NCI-H460 (cell line): ENCODE measurements around the gene PPIP5K1. TPM values are rescaled to one million over a fixed set of nuclear protein-coding genes. Genes with fewer than 3 reads are reported as not detected.
"Not testable (repeated sequence)": the region's sequence is repeated elsewhere in the genome, so short reads cannot be mapped to it uniquely, and the experiment has no call there.

Experiments
- DNase-seq: peaks from one replicate; pipeline ENCODE4 v3.0.0-alpha.2; 2016; ENCODE audit warnings: low read depth; ENCODE audit errors: extremely low read depth
- total RNA-seq: library from RNA; depleted of rRNA; stranded (reverse); fragments of >200 nt; shearing (Covaris generic); gene quantifications from 2 replicates; pipeline ENCODE4 v1.2.3, GENCODE V29; 2014

Gene PPIP5K1
- total RNA-seq, 1 experiment from 2014 or later: 12.7 TPM

DNA sequence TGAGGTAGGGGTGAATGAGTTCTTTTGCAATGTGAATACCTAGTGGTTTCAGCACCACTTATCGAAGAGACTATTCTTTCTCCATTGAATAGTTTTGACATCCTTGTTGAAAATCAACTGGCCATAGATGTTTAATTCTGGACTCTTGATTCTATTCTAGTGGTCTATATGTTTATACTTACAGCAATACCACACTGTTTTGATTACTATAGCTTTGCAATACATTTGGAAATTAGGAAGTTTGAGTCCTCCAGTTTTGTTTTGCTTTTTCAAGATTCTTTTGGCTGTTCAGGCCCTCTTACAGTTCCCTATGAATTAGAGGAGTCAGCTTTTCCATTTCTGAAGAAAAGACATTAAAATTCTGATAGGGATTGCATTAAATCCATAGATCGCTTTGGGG is 42.5 kb downstream of the PPIP5K1 start:
- DNase-seq: no peak

DNA sequence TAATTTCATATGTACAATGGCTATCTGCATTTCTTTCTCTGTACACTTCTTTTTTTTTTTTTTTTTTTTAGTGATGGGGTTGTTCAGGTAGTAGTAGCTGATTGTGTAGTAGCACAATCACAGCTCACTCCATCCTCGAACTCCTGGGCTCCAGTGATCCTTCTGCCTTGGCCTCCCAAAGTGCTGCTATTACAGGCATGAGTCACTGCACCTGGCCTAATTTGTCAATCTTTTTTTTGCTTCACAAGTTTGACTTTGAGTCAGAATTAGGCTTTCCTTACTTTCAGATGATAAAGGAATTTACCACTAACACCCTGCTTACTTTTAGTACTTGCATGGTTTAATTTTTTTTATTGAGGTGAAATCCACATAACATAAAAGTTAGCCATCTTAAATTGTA is 44.6 kb downstream of the PPIP5K1 start:
- DNase-seq: no peak

DNA sequence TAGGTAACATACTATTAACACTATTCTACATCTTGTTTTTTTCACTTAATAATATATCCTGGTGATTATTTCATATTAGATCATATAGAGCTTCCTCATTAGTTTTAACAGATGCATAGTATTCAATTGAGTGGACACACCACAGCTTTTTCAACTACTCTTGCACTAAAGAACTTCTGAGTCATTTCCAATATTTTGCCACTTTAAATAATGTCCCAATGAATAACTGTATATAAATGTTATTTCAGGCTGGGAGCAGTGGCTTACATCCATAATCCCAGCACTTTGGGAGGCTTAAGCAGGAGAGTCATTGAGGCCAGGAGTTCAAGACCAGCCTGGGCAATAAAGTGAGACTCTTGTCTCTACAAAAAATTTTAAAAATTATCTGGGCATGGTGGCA is 45.7 kb downstream of the PPIP5K1 start:
- no peak for DNase-seq

DNA sequence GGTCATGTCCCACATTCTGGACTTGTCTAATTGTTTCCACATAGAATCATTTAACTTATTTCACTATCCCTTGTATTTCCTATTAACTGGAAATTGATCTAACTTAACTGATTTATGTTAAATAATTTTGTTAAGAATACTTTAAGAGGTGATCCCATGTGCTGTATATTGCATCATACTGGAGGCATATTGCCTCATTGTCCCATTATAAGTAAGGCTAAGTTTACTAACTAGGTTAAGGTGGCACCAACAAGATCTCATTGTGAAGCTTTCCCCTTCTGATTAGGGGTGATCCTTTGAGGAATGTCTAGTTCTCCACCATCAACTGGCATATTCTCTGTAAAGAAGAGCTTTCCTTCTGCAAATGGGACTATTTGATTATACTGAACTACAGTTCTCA is 48.2 kb downstream of the PPIP5K1 start:
- no peak for DNase-seq

DNA sequence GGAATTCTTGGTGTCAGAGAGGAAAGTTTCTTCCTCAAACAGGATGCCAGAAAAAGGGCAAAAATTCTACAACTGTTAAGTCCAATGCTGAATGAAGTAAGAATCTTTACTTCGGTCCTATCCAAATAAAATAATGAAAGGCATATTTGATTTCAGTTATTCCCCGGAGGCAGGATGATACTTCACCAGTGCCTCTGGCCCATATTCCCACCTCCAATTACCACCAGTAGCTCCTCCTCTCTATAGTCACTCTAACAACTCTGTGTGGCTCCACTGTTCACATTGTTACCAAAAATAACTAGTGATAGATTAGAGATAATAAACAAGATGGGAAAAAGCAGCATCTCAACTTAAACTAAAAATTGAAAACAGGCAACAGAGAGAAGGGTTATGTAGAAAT is 51.9 kb downstream of the PPIP5K1 start:
- DNase-seq: no peak

DNA sequence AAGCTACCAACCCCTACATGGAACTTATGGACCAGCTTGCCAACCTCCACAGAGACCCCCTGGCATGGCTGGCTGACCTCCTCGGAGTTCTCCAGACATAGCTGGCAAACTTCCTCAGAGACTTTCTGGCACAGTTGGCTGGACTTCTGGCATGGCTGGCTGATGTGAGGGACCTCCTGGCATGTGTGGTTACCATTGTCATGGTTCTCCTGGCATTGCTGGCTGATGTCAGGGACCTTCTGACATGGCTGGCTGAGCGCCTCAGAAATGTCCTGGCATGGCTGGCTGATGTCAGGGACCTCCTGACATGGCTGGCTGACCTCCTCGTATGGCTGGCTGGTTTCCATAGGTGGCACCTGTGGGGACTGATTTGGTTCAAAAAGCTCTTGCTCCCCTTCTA is 55.1 kb downstream of the PPIP5K1 start:
- no peak for DNase-seq

DNA sequence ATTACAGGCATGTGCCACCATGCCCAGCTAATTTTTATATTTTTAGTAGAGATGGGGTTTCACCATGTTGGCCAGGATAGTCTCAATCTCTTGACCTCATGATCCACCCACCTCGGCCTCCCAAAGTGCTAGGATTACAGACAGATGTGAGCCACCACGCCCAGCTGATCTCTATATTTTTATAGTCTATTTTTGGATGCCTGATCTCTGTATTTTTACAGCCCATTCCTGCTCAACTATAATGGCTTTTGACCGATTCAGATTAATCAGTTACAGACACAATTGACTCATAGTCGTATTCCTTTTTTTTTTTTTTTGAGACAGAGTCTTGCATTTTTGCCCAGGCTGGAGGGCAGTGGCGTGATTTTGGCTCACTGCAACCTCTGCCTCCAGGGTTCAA is 57.2 kb downstream of the PPIP5K1 start:
- not testable (repeated sequence) for DNase-seq

DNA sequence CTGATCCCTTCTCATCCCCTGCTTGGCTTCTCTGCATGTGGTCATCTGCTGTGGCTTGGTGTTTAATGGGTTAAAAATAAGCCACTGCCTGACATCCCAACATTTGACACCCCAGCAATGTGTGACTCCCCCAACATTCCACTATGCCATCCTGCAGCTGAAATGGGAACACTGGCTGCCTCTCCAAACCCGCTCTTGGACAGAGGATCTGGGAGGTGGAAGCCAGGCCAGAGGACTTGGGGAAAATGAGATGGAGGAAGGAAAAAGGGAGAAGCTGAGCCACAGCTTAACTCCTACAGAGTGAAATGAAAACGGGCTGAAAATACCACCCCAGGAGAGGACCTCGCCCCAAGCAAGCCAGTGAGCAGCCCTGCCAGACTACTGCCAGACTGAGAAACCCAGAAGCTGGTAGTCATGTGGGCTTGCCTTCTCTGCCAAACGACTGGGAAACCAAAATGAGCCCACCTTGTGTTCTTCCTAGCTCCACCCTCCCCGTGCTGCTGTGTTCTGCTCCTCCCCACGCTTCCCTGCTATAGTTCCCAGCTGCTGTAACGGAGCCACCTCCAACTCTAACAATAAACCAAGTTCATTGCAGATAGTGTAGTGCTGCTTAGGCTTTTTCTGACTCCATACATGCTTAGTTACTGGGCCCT is 58.9 kb downstream of the PPIP5K1 start:
- no peak for DNase-seq

DNA sequence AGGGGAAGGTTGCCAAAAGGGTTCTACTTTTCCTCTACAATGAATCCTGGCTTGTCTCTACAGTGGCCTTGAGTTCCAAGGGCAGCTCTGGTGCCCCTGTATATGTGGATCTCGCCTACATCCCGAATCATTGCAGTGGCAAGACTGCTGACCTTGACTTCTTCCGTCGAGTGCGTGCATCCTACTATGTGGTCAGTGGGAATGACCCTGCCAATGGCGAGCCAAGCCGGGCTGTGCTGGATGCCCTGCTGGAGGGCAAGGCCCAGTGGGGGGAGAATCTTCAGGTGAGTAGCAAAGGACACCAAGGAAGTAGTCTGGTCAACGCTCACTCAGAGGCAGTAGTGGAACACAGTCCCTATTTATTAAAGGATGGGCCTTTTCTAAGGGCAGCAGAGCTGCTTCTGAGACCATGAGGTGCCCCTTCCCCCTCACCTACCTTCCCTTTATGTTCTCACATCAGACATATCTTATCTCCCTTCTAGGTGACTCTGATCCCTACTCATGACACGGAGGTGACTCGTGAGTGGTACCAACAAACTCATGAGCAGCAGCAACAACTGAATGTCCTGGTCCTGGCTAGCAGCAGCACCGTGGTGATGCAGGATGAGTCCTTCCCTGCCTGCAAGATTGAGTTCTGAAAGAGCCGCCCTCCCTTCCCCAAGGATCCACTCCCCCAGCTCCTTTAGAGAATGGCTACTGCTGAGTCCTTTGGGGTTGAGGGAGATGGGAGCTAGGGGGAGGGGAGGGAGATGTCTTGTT is 60.2 kb downstream of the PPIP5K1 start:
- DNase-seq: no peak

DNA sequence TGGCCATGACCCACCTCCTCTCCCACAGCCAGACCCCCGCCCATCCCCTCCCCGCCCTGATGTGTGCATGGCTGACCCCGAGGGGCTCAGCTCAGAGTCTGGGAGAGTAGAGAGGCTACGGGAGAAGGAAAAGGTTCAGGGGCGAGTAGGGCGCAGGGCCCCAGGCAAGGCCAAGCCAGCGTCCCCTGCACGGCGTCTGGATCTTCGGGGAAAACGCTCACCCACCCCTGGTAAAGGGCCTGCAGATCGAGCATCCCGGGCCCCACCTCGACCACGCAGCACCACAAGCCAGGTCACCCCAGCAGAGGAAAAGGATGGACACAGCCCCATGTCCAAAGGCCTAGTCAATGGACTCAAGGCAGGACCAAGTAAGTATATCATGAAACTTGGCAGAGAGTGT is 60.9 kb downstream of the PPIP5K1 start:
- no peak for DNase-seq

DNA sequence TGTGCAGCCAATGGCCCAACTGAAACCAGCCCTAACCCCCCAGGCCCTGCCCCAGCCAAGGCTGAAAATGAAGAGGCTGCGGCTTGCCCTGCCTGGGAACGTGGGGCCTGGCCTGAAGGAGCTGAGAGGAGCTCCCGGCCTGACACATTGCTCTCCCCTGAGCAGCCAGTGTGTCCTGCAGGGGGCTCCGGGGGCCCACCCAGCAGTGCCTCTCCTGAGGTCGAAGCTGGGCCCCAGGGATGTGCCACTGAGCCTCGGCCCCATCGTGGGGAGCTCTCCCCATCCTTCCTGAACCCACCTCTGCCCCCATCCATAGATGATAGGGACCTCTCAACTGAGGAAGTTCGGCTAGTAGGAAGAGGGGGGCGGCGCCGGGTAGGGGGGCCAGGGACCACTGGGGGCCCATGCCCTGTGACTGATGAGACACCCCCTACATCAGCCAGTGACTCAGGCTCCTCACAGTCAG is 61.4 kb downstream of the PPIP5K1 start:
- no peak for DNase-seq

DNA sequence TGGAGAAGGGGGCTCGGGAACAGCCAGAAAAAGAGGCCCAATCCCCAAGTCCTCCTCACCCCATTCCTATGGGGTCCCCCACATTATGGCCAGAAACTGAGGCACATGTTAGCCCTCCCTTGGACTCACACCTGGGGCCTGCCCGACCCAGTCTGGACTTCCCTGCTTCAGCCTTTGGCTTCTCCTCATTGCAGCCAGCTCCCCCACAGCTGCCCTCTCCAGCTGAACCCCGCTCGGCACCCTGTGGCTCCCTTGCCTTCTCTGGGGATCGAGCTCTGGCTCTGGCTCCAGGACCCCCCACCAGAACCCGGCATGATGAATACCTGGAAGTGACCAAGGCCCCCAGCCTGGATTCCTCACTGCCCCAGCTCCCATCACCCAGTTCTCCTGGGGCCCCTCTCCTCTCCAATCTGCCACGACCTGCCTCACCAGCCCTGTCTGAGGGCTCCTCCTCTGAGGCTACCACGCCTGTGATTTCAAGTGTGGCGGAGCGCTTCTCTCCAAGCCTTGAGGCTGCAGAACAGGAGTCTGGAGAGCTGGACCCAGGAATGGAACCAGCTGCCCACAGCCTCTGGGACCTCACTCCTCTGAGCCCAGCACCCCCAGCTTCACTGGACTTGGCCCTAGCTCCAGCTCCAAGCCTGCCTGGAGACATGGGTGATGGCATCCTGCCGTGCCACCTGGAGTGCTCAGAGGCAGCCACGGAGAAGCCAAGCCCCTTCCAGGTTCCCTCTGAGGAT is 62.0 kb downstream of the PPIP5K1 start:
- DNase-seq: no peak

DNA sequence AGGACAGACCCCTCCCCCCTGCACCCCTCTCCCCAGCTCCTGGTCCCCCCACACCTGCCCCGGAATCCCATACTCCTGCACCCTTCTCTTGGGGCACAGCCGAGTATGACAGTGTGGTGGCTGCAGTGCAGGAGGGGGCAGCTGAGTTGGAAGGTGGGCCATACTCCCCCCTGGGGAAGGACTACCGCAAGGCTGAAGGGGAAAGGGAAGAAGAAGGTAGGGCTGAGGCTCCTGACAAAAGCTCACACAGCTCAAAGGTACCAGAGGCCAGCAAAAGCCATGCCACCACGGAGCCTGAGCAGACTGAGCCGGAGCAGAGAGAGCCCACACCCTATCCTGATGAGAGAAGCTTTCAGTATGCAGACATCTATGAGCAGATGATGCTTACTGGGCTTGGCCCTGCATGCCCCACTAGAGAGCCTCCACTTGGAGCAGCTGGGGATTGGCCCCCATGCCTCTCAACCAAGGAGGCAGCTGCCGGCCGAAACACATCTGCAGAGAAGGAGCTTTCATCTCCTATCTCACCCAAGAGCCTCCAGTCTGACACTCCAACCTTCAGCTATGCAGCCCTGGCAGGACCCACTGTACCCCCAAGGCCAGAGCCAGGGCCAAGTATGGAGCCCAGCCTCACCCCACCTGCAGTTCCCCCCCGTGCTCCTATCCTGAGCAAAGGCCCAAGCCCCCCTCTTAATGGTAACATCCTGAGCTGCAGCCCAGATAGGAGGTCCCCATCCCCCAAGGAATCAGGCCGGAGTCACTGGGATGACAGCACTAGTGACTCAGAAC is 62.8 kb downstream of the PPIP5K1 start:
- no peak for DNase-seq

DNA sequence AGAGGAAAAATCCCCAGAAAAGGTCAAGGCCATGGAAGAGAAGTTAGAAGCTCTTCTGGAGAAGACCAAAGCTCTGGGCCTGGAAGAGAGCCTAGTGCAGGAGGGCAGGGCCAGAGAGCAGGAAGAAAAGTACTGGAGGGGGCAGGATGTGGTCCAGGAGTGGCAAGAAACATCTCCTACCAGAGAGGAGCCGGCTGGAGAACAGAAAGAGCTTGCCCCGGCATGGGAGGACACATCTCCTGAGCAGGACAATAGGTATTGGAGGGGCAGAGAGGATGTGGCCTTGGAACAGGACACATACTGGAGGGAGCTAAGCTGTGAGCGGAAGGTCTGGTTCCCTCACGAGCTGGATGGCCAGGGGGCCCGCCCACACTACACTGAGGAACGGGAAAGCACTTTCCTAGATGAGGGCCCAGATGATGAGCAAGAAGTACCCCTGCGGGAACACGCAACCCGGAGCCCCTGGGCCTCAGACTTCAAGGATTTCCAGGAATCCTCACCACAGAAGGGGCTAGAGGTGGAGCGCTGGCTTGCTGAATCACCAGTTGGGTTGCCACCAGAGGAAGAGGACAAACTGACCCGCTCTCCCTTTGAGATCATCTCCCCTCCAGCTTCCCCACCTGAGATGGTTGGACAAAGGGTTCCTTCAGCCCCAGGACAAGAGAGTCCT is 63.6 kb downstream of the PPIP5K1 start:
- no peak for DNase-seq

DNA sequence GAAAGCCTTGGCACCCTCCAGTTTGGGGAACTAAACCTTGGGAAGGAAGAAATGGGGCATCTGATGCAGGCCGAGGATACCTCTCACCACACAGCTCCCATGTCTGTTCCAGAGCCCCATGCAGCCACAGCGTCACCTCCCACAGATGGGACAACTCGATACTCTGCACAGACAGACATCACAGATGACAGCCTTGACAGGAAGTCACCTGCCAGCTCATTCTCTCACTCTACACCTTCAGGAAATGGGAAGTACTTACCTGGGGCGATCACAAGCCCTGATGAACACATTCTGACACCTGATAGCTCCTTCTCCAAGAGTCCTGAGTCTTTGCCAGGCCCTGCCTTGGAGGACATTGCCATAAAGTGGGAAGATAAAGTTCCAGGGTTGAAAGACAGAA is 64.9 kb downstream of the PPIP5K1 start:
- no peak for DNase-seq

DNA sequence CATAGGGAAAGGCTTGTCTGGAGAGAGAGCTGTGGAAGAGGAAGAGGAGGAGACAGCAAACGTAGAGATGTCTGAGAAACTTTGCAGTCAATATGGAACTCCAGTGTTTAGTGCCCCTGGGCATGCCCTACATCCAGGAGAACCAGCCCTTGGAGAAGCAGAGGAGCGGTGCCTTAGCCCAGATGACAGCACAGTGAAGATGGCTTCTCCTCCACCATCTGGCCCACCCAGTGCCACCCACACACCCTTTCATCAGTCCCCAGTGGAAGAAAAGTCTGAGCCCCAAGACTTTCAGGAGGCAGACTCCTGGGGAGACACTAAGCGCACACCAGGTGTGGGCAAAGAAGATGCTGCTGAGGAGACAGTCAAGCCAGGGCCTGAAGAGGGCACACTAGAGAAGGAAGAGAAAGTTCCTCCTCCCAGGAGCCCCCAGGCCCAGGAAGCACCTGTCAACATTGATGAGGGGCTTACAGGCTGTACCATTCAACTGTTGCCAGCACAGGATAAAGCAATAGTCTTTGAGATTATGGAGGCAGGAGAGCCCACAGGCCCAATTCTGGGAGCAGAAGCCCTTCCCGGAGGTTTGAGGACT is 65.7 kb downstream of the PPIP5K1 start:
- DNase-seq: no peak

DNA sequence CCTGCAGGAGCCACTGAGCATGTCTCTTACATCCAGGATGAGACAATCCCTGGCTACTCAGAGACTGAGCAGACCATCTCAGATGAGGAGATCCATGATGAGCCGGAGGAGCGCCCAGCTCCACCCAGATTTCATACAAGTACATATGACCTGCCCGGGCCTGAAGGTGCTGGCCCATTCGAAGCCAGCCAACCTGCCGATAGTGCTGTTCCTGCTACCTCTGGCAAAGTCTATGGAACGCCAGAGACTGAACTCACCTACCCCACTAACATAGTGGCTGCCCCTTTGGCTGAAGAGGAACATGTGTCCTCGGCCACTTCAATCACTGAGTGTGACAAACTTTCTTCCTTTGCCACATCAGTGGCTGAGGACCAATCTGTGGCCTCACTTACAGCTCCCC is 66.4 kb downstream of the PPIP5K1 start:
- DNase-seq: no peak

DNA sequence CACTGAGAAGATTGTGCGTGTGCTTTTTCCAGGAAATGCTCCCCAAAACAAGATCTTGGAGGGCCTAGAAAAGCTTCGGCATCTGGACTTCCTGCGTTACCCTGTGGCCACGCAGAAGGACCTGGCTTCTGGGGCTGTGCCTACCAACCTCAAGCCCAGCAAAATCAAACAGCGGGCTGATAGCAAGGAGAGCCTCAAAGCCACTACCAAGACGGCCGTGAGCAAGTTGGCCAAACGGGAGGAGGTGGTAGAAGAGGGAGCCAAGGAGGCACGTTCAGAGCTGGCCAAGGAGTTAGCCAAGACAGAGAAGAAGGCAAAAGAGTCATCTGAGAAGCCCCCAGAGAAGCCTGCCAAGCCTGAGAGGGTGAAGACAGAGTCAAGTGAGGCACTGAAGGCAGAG is 67.8 kb downstream of the PPIP5K1 start:
- DNase-seq: no peak

DNA sequence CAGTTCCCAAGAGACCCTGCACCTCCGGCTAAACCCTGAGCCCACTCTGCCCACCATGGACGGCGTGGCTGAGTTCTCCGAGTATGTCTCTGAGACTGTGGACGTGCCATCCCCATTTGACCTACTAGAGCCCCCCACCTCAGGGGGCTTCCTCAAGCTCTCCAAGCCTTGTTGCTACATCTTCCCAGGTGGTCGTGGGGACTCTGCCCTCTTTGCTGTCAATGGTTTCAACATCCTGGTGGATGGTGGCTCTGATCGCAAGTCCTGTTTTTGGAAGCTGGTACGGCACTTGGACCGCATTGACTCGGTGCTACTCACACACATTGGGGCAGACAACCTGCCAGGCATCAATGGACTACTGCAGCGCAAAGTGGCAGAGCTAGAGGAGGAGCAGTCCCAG is 68.6 kb downstream of the PPIP5K1 start:
- DNase-seq: no peak

DNA sequence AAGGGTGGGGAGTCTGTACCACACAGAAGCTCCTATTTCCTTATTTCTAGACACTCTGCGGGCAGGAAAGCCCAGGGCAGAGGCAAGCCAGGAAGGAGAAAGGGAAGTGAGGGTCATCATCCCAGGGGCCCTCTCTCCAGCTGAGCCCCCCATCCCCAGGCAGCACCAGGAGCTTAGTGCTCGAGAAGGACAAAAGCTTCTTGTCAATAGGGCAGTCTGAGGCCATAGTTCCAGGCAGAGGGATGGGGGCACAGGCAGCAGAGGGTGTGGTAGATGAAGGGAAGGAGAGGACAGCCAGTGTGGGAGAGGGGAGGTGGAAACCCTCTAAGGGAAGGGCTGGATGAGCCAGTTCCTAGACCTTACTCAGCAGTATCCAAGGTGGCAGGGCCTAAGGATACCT is 69.9 kb downstream of the PPIP5K1 start:
- no peak for DNase-seq
